Liver (tissue), 9 donors: ENCODE results near the gene ITGAE. TPM values are rescaled to one million over a fixed set of nuclear protein-coding genes. Genes with fewer than 3 reads are reported as not detected.

Experiments used
- DNase-seq: peaks from one replicate; pipeline ENCODE4 v3.0.0-alpha.2; 2017; ENCODE audit warnings: low spot score
- H3K27ac ChIP-seq, 2 donors: one replicate each; pipeline ENCODE4 v1.7.0; 2013; ENCODE audit warnings: inconsistent platforms in 2 of 2, low read length in 2 of 2, control low read depth in 1 of 2, low read depth in 1 of 2, mild to moderate bottlenecking in 1 of 2
- H3K27me3 ChIP-seq, 4 donors: one replicate each; pipeline versions ENCODE4 v1.6.1 to v1.7.0; 2013; ENCODE audit warnings: low read length in 3 of 4, inconsistent platforms in 1 of 4, mild to moderate bottlenecking in 1 of 4, moderate library complexity in 1 of 4; ENCODE audit not compliant: control insufficient read depth in 4 of 4, insufficient read depth in 4 of 4
- H3K36me3 ChIP-seq, 4 donors: one replicate each; pipeline versions ENCODE4 v1.6.1 to v1.7.0; 2013; ENCODE audit warnings: low read length in 3 of 4, mild to moderate bottlenecking in 3 of 4, low read depth in 1 of 4, moderate library complexity in 1 of 4; ENCODE audit not compliant: control insufficient read depth in 4 of 4, insufficient read depth in 3 of 4
- H3K4me1 ChIP-seq, 4 donors: one replicate each; pipeline versions ENCODE4 v1.6.1 to v1.7.0; 2013; ENCODE audit warnings: low read length in 3 of 4, mild to moderate bottlenecking in 3 of 4, moderate library complexity in 1 of 4; ENCODE audit not compliant: control insufficient read depth in 4 of 4, insufficient read depth in 4 of 4
- H3K4me3 ChIP-seq, 3 donors: one replicate each; pipeline versions ENCODE4 v1.6.1 to v1.7.0; 2013; ENCODE audit warnings: low read length in 3 of 3, control low read depth in 1 of 3, low read depth in 1 of 3, mild to moderate bottlenecking in 1 of 3
- H3K9ac ChIP-seq, 2 donors: one replicate each; pipeline ENCODE4 v1.7.0; 2013; ENCODE audit warnings: low read length in 2 of 2, mild to moderate bottlenecking in 2 of 2, moderate library complexity in 2 of 2, control low read depth in 1 of 2, low read depth in 1 of 2
- H3K9me3 ChIP-seq, 4 donors: one replicate each; pipeline versions ENCODE4 v1.6.1 to v1.7.0; 2013; ENCODE audit warnings: low read length in 3 of 4; ENCODE audit not compliant: control insufficient read depth in 4 of 4
- ATF3 ChIP-seq: IDR thresholded peaks from 2 replicates; pipeline ENCODE4 v1.6.1; 2016; ENCODE audit warnings: antibody characterized with exemption
- CTCF ChIP-seq: fragments of 150-350 bp; IDR thresholded peaks from 2 replicates; pipeline ENCODE4 v1.5.1; 2017; ENCODE audit warnings: improper control_type of control experiment, low read depth, low read length; ENCODE audit not compliant: missing input control
- EGR1 ChIP-seq, 2 donors: IDR thresholded peaks; 2 replicates each; pipeline ENCODE4 v1.6.1; 2016 to 2018; ENCODE audit warnings: antibody characterized with exemption in 2 of 2, low read depth in 2 of 2
- FOXA1 ChIP-seq: IDR thresholded peaks from 2 replicates; pipeline ENCODE4 v1.6.1; 2016; ENCODE audit warnings: antibody characterized with exemption
- HNF4A ChIP-seq, 2 donors: conservative IDR thresholded peaks; 2 replicates each; pipeline ENCODE4 v1.6.1; 2016; ENCODE audit warnings: antibody characterized with exemption in 2 of 2, mild to moderate bottlenecking in 2 of 2
- HNF4G ChIP-seq: IDR thresholded peaks from 2 replicates; pipeline ENCODE4 v1.6.1; 2016; ENCODE audit warnings: antibody characterized with exemption
- NR2F2 ChIP-seq: IDR thresholded peaks from 2 replicates; pipeline ENCODE4 v1.6.1; 2016; ENCODE audit warnings: antibody characterized with exemption
- RAD21 ChIP-seq, 2 donors: IDR thresholded peaks; 2 replicates each; pipeline ENCODE4 v1.6.1; 2016; ENCODE audit warnings: antibody characterized with exemption in 2 of 2, mild to moderate bottlenecking in 2 of 2
- RXRA ChIP-seq, 2 donors: IDR thresholded peaks; 2 replicates each; pipeline ENCODE4 v1.6.1; 2017 to 2018; ENCODE audit warnings: antibody characterized with exemption in 2 of 2, mild to moderate bottlenecking in 1 of 2
- SP1 ChIP-seq: IDR thresholded peaks from 2 replicates; pipeline ENCODE4 v1.6.1; 2018; ENCODE audit warnings: antibody characterized with exemption, mild to moderate bottlenecking
- TAF1 ChIP-seq: conservative IDR thresholded peaks from 2 replicates; pipeline ENCODE4 v1.6.1; 2016; ENCODE audit warnings: antibody characterized with exemption, mild to moderate bottlenecking
- YY1 ChIP-seq: IDR thresholded peaks from 2 replicates; pipeline ENCODE4 v1.6.1; 2016; ENCODE audit warnings: antibody characterized with exemption, mild to moderate bottlenecking
- WGBS: extraction: QIAGEN DNeasy Blood & Tissue Kit; methylation state at CpG from one replicate; pipeline ENCODE4 v1.1.7; 2013; 5-methylcytosine and 5-hydroxymethylcytosine counted together
- polyA plus RNA-seq, 2 donors: library from polyadenylated mRNA; stranded (reverse) in 1 of 2; unstranded in 1 of 2; fragments of 200-250 nt in 1 of 2; fragments of >200 nt in 1 of 2; fragmentation: Nextera tagmentation in 1 of 2; extraction: Ambion mirVana in 1 of 2; gene quantifications; one replicate each; pipeline versions ENCODE4 v1.2.1 to v1.2.3, GENCODE V29; 2013 to 2015
- total RNA-seq, 2 donors: library from RNA; depleted of rRNA; stranded (reverse); fragments of >200 nt; gene quantifications; one replicate each; pipeline ENCODE4 v1.2.3, GENCODE V29; 2014
- TF ChIP-seq, protein P1 (sequence below): IDR thresholded peaks from 2 replicates; pipeline ENCODE4 v1.6.1; 2016; ENCODE audit warnings: antibody characterized with exemption
- donor health status: healthy.
- donor health status: healthy.
- donor health status: healthy.
- donor health status: healthy.
- donor health status: healthy.

ITGAE gene
- total and polyA plus RNA-seq, 4 donors: 6.5 to 17.7 (median 12.1) TPM

GRCh38 chr17:3747805-3748204 is 53.2 kb downstream of the ITGAE start:
- Histone ChIP-seq H3K9me3 (no peaks in the 10 kb centered on the region), H3K27me3 (no peaks in the 10 kb centered on the region), H3K36me3 (no peaks in the 10 kb centered on the region), H3K4me3 (no peak overlapping the region), H3K27ac (no peak overlapping the region), H3K4me1 (no peaks in the 10 kb centered on the region), H3K9ac (no peak overlapping the region)
- WGBS: 86% methylated on average over 9 of the region's 9 CpGs
- no peak for DNase-seq
- TF ChIP-seq FOXA1: no peak
- no peak for TF ChIP-seq EGR1 (IDR thresholded peaks at IDR 0.05; ENCODE audit: low read depth in 2 of 2)
- TF ChIP-seq YY1: no peak
- no peak for TF ChIP-seq SP1
- TF ChIP-seq, protein P1, sequence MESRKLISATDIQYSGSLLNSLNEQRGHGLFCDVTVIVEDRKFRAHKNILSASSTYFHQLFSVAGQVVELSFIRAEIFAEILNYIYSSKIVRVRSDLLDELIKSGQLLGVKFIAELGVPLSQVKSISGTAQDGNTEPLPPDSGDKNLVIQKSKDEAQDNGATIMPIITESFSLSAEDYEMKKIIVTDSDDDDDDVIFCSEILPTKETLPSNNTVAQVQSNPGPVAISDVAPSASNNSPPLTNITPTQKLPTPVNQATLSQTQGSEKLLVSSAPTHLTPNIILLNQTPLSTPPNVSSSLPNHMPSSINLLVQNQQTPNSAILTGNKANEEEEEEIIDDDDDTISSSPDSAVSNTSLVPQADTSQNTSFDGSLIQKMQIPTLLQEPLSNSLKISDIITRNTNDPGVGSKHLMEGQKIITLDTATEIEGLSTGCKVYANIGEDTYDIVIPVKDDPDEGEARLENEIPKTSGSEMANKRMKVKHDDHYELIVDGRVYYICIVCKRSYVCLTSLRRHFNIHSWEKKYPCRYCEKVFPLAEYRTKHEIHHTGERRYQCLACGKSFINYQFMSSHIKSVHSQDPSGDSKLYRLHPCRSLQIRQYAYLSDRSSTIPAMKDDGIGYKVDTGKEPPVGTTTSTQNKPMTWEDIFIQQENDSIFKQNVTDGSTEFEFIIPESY: no peak
- TF ChIP-seq NR2F2: no peak
- TF ChIP-seq RAD21 (IDR thresholded peaks at IDR 0.05): no peak
- TF ChIP-seq HNF4G: no peak
- TF ChIP-seq CTCF: no peak
- no peak for TF ChIP-seq ATF3
- no peak for TF ChIP-seq TAF1

GRCh38 chr17:3745071-3745470 is 55.9 kb downstream of the ITGAE start:
- Histone ChIP-seq H3K4me1 (no peaks in the 10 kb centered on the region), H3K36me3 (no peaks in the 10 kb centered on the region), H3K9me3 (no peaks in the 10 kb centered on the region), H3K27ac (no peak overlapping the region), H3K27me3 (no peaks in the 10 kb centered on the region), H3K4me3 (no peak overlapping the region), H3K9ac (no peak overlapping the region)
- WGBS: 88% methylated on average over 10 of the region's 10 CpGs
- TF ChIP-seq EGR1 (IDR thresholded peaks at IDR 0.05; ENCODE audit: low read depth in 2 of 2): no peak
- TF ChIP-seq NR2F2: no peak
- TF ChIP-seq SP1: no peak
- TF ChIP-seq CTCF: no peak
- no peak for TF ChIP-seq RXRA (IDR thresholded peaks at IDR 0.05)
- no peak for TF ChIP-seq HNF4G
- no peak for TF ChIP-seq HNF4A (conservative IDR thresholded peaks at IDR 0.05)
- no peak for TF ChIP-seq ATF3
- DNase-seq: no peak
